ENCODE results near the gene FAM110A. TPM values are rescaled to one million over a fixed set of nuclear protein-coding genes. Genes with fewer than 3 reads are reported as not detected.
A peak's percentile ranks its signal among the peaks of the same experiment; 100 is the strongest.

FAM110A gene
- total RNA-seq, 1 experiment from 2014 or later = 11.7 TPM

- Histone ChIP-seq H3K27ac (ENCODE audit: low read depth, low read length, poor library complexity, severe bottlenecking) (no peak overlapping the region), H3K4me1 (ENCODE audit: insufficient read depth, low read length, poor library complexity, severe bottlenecking) (no peaks in the 10 kb centered on the region), H3K9me3 (ENCODE audit: low read depth, low read length, poor library complexity, severe bottlenecking) (no peaks in the 10 kb centered on the region), H3K27me3 (replicated peaks; ENCODE audit: insufficient read depth, low read depth, low read length, poor library complexity) (no peaks in the 10 kb centered on the region), H3K36me3 (ENCODE audit: insufficient read depth, low read length, poor library complexity, severe bottlenecking) (no peaks in the 10 kb centered on the region), H3K4me3 (ENCODE audit: low read depth, low read length, poor library complexity, severe bottlenecking) (no peak overlapping the region)
- intact Hi-C loops (cut with micrococcal nuclease; ENCODE audit: unreplicated experiment) = no loop called here
- CTCF ChIA-PET = no interaction called here
- no peak for TF ChIP-seq EZH2 (IDR thresholded peaks at IDR 0.05; ENCODE audit: borderline replicate concordance, low read depth, low read length, poor library complexity, severe bottlenecking)
- POLR2A ChIA-PET (ENCODE audit: low non-redundant PET) = no interaction called here
- no peak for DNase-seq (ENCODE audit: low spot score)
- no TSS peak for BruUV-seq (replicated peaks)
Observed at GRCh38 chr20:877814-878213, 44.3 kb downstream of the FAM110A start.

GRCh38 chr20:878511-879307 is 45.2 kb downstream of the FAM110A start:
- POLR2A ChIA-PET (ENCODE audit: low non-redundant PET) = no interaction called here
- DNase-seq (ENCODE audit: low spot score) = peak; percentile 40
- CTCF ChIA-PET = no interaction called here

GRCh38 chr20:879626-880025 is 46.1 kb downstream of the FAM110A start:
- H3K27me3 ChIP-seq (replicated peaks; ENCODE audit: insufficient read depth, low read depth, low read length, poor library complexity) = no peaks in the 10 kb centered on the region
- DNase-seq (ENCODE audit: low spot score) = no peak
- no peaks in the 10 kb centered on the region for H3K4me1 ChIP-seq (ENCODE audit: insufficient read depth, low read length, poor library complexity, severe bottlenecking)
- CTCF ChIA-PET = no interaction called here
- intact Hi-C loops (cut with micrococcal nuclease; ENCODE audit: unreplicated experiment) = no loop called here
- H3K36me3 ChIP-seq (ENCODE audit: insufficient read depth, low read length, poor library complexity, severe bottlenecking) = no peaks in the 10 kb centered on the region
- TF ChIP-seq EZH2 (IDR thresholded peaks at IDR 0.05; ENCODE audit: borderline replicate concordance, low read depth, low read length, poor library complexity, severe bottlenecking) (no peak), CTCF (conservative IDR thresholded peaks at IDR 0.05; ENCODE audit: low read depth, low read length) (no peak)
- H3K4me3 ChIP-seq (ENCODE audit: low read depth, low read length, poor library complexity, severe bottlenecking) = no peak overlapping the region
- no peaks in the 10 kb centered on the region for H3K9me3 ChIP-seq (ENCODE audit: low read depth, low read length, poor library complexity, severe bottlenecking)
- BruUV-seq (replicated peaks) = no TSS peak
- POLR2A ChIA-PET (ENCODE audit: low non-redundant PET) = no interaction called here
- no peak overlapping the region for H3K27ac ChIP-seq (ENCODE audit: low read depth, low read length, poor library complexity, severe bottlenecking)

More at GRCh38 chr20:878511-879307, 45.2 kb downstream of the FAM110A start:
- H3K36me3 ChIP-seq (ENCODE audit: insufficient read depth, low read length, poor library complexity, severe bottlenecking) = no peaks in the 10 kb centered on the region
- no peak overlapping the region for H3K4me3 ChIP-seq (ENCODE audit: low read depth, low read length, poor library complexity, severe bottlenecking)
- H3K27ac ChIP-seq (ENCODE audit: low read depth, low read length, poor library complexity, severe bottlenecking) = no peak overlapping the region
- H3K27me3 ChIP-seq (replicated peaks; ENCODE audit: insufficient read depth, low read depth, low read length, poor library complexity) = no peaks in the 10 kb centered on the region
- no peak for TF ChIP-seq EZH2 (IDR thresholded peaks at IDR 0.05; ENCODE audit: borderline replicate concordance, low read depth, low read length, poor library complexity, severe bottlenecking)
- TF ChIP-seq CTCF (conservative IDR thresholded peaks at IDR 0.05; ENCODE audit: low read depth, low read length) = no peak
- intact Hi-C loops (cut with micrococcal nuclease; ENCODE audit: unreplicated experiment) = no loop called here
- no peaks in the 10 kb centered on the region for H3K9me3 ChIP-seq (ENCODE audit: low read depth, low read length, poor library complexity, severe bottlenecking)
- no peaks in the 10 kb centered on the region for H3K4me1 ChIP-seq (ENCODE audit: insufficient read depth, low read length, poor library complexity, severe bottlenecking)
- BruUV-seq (replicated peaks) = no TSS peak

Measured in A673 (cell line).